NCI-H82 treated with DMSO at 0.1 percent for 48 hours (cell line): ENCODE data around the gene MYMK.

Experiments used
- DNase-seq: peaks from one replicate; lab custom pipeline; 2025; ENCODE audit not compliant: unreplicated experiment; lab: John Stamatoyannopoulos, UW

Gene MYMK

DNA sequence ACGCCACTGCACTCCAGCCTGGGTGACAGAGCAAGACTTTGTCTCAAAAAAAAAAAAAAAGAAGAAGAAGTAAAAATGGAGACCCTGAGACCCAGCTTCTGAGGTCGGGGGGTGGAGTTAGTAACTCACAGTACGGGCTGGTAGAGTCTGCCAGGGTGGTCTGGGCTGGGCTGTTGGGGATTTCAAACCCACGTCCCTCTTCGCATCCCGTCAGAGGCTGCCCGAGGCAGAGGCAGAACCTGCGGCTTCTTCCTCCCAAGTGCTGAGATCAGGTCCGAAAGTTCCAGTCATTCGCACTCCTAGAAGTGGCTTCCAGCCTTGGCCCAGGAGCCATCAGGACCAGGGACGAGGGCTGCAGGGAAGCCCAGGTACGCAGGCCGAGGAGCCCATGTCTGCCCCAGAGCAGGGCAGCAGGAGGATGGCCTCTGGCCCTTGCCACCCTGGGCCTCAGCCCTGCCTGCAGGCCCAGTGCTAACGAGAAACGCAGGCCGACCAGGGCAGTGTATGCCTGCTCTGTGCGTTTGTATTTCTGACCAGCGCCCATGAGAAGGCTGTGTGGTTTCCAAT is 36.0 kb downstream of the MYMK start:
- no peak for DNase-seq

DNA sequence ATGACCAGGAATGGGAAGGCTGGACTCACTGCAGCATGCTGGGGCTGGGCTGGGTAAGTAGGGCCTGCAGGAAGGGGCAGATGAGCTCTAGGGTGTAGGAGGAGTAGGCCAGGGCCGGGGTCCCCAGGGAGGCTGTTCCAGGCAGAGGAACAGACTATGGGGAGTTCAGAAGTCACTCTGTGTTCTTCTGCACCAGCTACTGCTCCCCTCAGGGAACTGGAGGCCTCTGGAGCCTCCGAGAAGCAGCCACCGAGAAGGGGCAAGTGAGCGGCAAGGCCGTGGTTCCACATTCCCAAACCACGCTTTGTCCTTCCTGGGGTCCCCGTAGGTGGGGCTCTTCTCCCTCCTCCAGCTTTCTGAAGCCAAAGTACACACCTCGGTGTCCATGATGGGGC is 37.4 kb downstream of the MYMK start:
- no peak for DNase-seq

DNA sequence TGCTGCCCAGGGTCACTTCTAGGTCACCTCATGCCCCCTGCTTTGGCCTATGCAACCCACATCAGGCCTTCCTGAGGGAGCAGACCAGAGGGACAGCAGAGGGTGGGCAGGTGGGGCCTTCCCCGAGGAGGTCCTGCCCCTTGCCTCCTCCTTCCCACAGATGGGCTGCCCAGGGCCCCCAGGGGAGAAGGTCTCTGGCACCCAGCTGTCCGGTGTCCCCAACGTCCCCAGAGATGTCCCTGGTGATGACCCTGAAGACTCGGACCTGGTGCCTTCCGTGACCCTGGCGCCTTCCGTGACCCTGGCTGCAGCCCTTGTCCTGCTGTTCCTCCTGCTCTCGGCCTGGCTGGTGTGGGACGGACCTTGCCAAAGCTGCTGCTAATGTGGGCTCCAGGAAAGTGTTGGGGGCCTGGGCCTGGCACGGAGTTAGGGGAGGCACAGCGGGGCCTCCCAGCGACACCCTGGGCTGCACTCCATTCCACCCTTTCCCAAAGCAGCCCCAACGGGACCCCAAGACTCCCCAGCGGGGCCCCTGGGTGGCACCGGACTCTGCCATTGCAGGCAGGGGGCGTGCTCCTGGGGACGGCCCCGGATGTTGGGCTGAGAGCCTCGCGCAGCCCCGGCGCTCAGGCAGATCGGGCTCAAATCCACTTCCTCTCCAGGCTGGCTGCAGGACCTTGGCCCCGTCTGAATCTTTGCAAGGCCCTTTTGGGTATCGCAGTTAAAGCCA is 39.1 kb downstream of the MYMK start:
- DNase-seq = no peak

DNA sequence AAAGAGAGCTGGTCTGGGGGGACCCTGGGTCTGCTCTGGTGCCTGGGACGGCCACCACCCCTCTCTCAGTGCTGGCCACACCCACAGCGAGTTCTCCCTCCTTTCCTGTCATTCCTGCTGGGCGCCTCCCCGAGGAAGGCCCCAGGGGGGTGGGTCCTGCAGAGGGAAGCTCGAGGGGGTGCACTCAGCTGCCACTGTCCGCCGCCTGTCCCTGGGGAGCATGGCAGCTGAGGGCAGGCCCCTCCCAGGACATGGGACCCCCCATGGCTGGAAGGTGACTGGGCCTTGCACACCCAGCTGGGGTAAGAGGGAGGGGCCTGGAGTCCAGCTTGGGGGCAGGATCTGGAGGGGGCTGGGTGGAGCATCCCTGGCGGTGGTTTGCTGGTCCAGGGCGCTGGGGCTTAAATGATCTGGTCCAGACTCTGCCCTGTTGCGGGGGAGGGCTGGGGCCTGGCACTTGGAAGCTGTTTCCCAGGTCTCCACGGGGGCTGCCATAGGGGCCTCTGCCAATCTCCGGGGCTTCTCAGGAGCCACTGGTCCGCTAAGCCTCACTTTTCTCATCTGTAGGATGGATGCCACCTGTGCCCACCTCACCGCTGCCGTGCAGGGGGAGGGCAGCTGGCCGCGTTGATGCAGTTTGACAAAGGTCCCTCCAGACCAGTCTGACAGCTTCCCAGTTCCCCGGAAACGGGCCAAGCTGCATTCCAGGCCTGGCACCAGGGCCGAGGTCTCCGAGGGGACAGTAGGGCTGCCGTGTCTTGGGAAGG is 39.9 kb downstream of the MYMK start:
- DNase-seq = no peak

DNA sequence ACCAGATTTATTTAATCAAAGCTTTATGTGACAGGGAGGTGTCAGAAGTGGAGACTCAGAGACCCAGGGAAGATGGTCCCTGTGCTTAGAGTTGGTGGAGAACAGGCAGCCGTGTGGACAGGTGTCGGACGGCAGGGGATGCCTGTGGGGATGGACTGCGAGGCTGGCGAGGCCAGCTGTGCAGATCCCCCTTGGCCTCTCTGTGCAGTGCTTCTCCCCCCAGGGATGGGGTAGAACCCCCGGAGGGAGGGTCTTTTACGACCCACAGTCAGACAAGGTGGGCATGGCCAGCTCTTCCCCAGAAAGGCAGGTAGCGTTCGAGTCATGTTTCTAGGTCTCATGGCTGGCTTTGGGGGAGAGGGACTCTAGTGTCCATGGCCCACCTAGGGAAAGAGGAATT is 41.1 kb downstream of the MYMK start:
- DNase-seq = no peak

DNA sequence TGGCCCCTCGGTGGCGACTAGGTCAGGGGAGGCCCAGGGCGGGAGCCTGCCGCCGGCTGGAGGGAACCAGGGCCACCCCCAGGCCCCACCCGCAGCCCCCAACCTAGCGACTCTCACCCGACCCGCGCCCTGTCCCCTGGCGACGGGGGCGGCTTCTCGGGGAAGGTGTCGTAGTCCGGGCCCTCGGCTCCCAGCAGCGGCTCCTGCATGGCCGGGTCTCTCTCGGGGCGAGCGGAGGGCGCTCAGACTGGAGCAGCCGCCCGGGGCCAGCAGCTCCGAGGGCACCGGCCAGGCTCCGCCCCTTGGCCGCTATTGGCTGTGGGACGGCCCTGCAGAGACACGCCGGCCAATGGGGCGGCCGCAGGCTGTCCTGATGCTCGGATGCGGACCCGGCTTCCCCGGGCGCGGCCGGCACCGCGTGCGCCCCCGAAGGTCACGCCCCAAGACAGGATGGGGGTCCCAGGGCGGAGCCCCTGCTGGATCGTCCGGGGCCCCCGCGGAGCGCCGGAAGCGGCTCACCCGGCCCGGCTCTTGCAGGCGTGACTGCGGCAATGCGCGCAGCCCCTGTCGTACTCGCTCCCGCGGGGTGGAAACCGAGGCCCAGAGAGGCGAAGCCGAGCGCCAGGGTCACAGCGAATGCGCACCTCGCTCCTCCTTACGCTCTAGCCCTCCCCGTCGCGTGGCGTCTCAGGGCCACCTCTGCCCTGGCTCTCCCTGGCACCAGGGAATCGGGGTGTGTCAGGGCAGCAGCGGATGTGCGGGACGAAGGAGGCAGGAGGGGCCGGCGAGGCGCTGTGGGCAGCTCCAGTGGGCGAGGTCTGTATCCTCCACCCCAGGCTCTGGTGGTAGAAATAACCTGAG is 45.7 kb downstream of the MYMK start, which contains the start of gene SLC2A6:
Gene SLC2A6, minus strand, starts transcription at position 249 of the 861 bp plus-strand sequence. Its CDS starts 40 bp downstream, at position 209.
- peak; percentile 36 for DNase-seq

DNA sequence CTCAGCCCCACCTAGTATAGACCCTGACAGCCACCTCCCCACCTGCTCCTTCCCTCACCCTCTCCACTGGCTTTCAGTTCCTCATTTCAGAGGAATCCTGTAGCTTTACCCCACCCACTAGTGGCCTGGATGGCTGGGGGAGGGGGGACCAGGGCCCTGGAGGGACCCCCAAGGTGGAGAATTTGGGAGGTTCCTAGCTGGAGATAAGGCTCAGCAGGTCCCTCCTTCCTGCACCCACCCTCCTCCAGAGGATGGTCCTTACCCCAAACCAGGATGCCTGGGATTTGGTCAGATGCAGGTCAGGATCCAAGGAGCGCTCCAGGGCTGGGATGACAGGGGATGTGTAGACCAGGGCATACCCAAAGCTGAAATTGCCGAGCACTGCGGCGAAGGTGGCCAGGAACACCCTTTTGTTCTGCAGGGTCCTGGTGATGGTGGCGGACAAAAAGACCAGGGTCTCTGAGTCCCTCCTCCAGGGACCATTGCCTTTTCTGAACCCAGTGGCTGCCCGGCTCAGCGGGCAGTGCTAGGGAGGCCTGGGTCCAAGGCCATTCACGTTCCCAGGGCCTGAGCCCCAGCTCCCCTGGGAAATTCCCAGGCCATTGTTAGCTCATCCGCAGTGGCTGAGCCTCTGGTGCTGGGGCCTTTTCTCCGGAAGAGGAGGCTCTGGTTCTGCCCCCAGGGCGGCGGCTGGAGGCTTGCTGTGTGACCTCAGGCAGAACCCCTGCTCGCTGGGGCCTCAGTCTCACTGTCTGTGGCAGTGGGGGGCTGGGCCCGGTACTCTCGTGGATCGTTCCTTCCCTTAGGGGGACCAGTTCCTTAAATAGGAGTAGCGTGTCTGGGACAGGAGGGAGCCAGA is 46.5 kb downstream of the MYMK start:
- DNase-seq = no peak

DNA sequence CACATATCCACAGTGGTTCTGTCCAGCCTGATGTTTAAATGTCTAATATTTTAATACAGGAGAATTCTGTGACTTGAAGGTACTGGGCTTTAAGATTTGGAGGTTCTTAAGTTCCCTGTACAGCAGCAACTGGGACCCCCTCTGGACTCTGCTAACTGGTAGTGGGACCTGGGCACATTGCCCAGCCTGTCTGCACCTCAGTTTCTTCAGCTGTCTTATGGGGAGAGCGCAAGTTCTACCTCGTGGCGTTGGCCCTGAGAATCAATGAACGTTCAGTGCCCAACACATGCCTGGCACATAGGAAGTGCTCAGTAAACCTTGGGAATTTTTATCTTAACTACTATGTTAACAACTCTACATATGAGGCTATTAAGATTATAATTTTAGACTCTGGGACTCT is 47.3 kb downstream of the MYMK start:
- no peak for DNase-seq

DNA sequence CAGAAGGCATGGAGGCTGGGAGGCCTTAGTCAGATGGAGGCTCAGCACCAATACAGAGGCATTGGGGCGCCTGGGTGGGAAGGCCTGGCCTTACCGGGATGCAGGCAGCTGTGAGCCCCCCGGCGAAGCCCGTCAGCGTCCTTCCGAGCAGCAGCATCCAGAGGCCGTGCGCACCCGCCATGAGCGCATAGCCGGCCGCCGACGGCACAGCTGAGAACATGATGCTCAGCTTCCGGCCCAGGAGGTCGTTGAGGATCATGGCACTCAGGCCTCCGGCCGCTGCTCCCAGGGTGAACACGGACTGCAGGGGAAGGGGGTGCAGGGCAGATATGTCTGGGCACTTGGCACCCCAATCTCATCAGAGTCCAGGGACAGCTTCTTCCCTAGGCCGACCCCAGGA is 47.8 kb downstream of the MYMK start:
- no peak for DNase-seq

DNA sequence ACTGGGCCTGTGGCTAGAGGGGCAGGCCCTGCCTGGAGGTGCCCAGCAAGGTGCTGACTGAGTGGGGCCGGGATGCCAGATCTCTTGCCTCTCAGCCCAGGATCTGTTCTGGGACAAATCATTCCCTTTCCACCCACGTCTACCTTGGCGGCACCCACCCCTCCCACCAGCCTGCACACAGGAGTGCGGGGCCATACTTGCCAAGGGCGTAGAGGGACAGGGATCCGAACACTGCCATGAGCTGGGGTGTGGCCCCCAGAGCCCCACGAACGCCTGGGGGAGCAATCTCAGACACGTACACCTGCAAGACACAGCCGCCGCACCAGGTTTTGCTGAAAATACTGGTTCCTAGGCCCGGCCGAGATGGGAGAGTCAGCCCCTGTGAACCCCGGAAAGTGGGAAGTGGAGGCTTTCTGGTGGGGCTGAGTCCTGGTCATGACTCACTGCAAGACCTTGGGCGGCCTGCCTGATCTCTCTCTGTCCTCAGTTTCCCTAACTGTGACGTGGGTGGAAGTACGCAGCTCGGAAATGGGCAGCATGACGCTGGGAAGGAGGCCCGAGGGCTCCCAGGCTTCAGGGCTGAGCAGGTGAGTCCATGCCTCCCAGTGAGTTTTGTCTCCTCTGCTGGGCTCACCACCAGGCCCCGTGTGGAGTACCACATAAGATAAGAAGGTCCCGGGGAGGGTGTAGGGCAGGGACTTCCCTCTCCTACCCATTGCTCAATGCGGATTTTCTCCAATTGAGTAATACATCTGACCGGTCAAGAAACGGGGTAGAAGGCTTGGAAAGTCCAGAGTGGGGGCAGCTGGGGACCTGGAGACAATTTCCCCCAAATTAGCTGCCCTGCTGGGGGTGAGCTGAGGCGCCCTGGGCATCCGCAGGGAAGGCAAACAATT is 48.5 kb downstream of the MYMK start:
- DNase-seq = no peak

DNA sequence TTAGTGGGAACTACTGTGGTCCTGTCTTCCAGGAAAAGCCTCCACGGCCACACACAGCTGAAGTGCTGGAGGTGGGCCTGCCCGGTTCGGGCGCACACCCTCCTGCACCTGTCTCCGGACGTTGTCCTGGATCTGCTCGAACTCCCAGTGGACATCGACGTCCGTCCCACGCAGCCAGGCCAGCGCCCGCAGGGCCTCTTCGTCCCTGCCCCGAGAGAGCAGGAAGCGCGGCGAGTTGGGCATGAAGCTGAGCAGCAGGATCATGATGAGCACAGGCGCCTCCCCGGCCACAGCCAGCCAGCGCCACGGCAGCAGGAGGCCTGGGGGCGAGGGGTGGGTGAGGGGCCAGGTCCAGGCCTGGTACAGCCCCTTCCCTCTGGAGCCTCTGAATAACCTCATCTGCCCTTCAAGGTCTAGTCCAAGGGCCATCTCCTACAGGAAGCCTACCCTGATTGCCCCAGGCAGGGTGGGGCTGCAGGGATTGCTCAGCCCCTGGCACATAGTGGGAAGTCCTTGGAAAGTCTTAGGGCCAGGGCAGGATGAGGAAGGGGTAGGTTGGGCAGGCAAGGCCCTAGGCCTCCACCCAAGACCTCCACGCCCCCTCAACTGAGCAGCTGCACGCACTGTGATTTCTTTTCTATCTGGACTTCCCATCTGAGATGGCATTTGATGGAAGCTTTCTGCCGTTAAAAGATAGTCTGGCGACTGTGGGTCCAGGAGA is 49.3 kb downstream of the MYMK start:
- no peak for DNase-seq

DNA sequence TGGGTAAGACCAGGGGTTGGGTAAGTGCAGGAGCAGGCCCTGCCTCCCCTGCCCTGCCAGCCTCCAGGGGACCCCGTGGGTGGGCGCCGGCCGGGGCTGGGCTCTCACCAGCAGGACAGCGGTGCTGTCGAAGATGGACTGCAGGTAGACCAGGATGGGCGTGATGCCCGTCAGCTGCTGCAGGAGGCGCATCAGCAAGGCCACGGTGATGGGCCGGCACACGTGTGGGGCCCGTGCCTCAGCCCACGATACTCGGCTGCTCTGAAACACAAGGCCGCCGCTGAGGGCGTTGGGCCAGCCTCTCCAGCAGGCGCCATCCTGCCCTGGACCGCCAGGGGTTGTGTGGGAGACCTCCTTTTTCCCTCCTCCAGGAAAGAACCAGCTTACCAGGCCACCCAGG is 49.9 kb downstream of the MYMK start:
- DNase-seq = no peak

DNA sequence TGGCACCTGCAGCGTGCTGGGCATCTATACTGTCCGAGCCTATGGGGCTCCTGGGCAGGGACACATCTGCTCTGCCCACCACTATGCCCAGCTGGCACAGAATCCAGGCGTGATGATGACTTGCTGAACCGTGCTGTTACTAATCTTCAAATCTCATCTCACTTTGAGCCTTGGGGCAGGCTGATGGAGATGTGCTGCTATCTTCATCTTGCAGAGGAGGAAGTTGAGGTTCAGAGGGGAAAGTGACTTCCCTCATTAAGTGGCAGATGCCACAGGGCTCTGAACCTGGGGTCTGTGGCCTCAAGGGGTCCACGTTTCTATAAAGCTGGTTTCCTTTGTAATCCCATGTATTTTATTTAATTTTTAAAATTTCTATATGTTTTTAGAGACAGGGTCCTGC is 50.5 kb downstream of the MYMK start:
- DNase-seq = no peak

DNA sequence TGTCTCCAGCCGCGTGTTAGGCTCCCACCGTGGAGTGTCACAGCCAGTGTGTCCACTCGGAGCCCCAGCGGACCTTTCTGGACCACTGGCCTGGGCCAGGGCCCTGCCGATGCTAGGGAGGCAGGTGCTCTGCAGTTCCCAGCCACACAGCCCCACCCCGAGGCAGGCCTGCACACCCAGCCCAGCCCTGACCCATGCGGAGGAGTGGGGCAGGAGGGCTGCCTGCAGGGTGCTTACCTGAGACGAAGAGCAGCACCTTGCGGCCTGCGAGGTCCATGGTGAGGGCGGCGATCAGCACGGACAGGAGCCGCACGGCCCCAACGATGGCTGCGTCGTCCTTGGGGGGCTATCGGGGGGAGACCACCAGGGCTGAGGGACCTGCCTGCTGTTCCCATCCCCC is 51.0 kb downstream of the MYMK start:
- no peak for DNase-seq

DNA sequence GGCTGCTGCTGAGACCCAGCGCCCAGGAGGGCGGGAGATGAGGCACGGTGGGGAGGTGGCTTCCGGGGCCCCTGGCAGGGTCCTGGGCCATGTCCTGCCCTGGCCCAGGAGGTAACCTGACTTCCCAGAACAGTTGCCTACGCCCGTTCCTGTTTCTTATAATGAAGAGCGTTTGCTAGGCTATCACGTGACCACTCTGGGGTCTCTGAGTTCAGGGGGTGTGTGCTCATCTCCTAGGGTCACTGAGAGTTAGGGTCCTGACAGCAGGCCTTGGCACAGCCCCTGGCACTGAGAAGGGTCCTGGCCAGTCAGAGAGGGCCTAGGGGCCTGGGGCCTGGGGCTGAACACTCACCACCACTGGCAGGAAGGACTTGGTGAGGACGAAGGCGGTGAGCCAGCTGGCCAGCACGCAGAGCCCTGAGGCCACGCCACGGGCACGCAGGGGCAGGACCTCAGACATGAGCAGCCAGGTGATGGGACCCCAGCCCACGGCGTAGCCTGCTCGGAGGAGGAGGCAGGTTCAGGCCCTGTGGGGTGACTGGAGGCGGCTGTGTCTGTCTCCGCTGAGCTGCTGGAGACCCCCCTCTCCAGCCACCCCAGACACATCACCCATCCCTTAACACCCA is 51.9 kb downstream of the MYMK start:
- no peak for DNase-seq

DNA sequence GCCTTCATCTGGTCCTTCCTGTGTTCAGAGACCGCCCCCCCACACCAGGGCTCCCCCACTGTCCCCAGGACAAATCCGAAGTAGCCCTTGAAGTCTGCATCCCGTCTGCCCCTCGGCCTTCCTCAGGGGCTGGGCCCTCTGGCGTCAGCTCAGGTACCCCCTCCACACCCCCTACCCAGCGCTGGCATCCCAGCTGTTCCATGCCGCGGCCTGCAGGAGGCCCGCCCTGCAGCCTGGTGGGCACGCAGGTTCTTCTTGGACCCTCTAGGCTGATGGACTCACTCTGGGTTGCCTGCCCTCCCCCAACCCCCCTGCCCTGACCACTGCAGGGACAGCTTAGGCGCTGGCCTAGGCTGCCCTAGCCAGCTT is 52.5 kb downstream of the MYMK start:
- no peak for DNase-seq

DNA sequence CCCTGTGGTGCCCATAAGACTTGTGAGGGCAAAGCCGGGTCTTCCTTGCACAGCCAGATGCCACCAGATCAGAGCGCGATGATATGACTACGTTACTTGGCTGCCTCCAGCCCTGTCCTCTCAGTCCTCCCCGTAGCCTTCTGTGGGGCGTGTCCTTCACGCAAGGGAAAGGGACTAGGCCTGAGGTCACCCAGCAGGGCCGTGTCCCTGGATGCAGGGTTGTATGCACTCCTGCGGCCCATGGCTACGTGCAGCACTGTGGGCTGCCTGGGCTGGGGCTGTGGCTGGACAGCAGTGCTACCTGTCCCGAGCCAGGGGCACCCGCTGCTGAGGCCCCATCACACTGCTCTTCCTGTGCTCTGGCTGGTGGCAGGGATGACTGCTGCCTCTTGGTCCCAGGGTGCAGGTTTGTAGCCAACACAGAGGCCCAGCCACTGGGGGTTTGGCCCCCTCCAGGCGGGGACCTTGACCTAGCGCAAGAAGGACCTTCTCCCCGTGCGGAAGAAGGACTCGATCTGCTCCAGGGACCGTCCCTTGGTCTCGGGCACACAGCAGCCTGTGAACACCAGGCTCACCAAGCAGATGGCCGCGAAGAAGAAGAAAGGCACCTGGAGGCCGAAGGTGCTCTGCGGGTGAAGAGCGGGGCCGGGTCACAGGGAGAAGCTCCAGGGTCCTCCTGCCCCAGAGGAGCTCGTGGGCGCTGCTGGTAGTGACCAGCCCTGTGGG is 53.0 kb downstream of the MYMK start:
- DNase-seq = no peak

DNA sequence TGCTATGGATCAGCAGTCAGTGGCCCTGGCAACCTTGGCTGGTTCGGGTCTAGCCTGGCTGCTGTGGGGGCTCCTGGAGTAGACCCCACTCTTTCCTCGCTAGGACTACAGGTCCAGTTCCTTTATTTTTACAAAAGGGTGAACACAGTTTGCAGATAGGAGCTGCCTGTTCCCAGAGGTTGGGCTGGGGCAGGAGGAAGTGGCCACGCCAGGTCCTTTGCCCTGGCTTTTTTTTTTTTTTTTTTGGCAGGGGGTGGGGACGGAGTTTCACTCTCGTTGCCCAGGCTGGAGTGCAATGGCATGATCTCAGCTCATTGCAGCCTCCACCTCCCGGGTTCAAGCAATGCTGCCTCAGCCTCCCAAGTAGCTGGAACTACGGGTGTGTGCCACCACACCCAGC is 53.8 kb downstream of the MYMK start:
- DNase-seq = no peak
